NCI-H510A treated with DMSO at 0.1 percent for 48 hours (cell line): ENCODE measurements around the gene CUBN.
A peak's percentile ranks its signal among the peaks of the same experiment; 100 is the strongest.

Source experiments
- DNase-seq: peaks from one replicate; lab custom pipeline; 2025; lab: John Stamatoyannopoulos, UW

The CUBN gene

DNA sequence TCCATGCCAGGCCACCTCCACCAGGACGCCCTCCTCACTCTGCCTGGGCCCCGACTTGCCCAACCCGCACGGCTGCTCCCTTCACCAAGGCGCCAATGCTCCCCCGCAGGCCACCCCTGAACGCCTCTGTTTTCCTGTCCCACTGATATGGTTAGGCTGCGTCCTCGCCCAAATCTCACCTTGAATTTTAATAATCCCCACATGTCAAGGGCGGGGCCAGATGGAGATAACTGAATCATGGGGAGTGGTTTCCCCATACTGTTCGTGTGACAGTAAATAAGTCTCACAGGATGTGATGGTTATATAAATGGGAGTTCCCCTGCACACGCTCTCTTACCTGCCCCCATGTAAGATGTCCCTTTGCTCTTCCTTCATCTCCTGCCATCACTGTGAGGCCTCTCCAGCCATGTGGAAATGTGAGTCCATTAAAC is 342.2 kb downstream of the CUBN start:
- DNase-seq: no peak

DNA sequence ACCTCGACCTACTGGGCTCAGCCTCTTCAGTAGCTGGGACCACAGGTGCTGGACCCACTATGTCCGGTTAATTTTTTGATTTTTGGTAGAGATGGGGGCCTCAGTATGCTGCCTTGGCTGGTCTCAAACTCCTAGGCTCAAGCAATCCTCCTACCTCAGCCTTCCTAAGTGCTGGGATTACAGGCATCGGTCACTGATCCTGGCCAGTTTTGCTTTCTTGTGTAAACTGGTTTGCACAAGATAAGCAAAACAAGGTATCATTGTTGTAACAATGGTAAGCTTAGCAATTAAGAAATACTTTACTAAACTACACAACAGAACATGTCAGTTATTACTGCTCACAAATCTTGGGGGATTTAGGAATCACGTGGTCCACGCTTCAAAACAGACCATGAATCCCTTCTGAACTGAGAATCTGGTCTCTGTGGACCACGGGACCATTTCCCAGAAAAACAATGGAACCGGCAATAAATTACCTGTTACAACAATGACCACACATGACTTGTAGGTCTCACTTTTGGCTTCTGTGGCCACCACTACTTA is 349.2 kb downstream of the CUBN start:
- no peak for DNase-seq

DNA sequence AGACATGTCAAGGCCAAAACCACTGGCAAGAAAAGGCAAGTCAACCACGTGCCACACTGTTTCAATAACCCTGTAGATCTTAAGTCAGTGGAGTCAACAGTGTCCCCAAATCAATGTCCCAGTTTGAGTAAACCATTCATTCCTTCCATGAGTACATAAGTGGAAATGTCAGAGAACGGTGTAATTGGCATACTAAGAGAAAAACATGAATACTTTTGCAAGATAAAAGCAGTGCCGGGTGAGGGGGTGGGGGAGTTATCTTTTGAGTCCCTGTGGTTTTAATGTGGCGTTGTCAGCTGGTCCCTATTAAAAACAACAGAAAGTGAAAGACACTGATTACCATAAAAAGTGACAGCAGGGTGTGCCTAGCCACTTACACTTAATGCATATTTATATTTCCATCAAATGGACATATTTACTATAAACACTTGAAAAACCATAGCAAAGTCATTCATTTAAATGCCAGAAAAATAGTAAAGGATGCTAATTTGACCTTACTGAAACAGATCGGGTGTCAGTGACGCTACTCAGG is 350.2 kb downstream of the CUBN start:
- no peak for DNase-seq

DNA sequence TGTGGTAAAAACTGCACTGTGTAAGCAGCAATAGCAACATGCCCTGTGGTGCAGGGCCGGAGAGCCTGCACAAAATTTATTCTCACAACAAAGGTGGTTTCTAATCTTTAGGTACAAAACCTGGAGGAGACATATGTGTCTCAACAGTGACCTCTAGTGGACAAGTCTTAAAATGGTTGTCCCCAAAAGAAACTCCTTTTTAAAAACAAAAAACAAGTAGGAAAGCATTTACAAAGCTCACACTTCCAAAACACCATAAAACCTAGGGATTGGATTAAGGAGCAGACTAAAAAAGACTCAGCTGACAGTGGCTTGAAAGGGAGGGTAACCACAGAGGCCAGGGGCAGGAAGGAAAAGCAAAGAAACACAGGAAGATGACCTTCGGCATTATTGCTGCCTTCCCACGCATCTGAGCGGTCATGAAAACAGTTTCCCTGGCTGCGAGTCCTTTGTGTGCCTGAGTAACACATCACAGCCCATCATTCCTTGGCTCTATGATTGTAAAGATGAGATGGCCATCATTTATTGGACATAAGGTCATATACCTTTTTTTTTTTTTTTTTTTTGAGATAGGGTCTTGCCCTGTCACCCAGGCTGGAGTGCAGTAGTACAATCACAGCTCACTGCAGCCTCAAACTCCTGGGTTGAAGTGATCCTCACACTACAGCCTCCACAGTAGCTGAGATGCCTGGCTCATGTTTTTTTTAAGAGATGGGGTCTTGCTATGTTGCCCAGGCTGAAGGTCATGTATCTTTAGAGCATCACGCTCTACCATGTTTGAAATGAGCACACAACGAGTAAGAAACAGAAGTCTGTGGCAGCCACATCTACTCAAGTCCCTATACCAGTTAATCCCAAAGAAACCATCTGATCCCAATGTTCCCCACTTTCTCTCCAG is 351.9 kb downstream of the CUBN start:
- peak; percentile 61 for DNase-seq

DNA sequence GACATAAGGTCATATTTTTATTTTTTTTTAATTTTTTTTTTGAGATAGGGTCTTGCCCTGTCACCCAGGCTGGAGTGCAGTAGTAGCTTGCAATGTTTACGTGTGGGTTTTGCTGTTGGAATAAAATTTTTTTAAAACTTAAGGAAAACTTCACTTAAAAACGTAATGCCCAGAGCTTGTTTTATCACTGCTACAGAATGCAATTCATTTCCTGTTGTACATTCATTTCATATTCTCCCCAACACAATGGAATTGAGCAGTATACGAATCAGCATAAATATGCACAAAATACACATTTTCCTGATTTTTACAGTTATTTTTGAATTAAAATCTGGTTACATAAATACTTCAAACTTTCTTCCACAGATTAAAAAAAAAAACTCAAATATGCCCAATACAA is 352.7 kb downstream of the CUBN start:
- no peak for DNase-seq
